GM12878 (cell line): Measurements from ENCODE around the gene CPSF3. TPM values are rescaled to one million over a fixed set of nuclear protein-coding genes. Genes with fewer than 3 reads are reported as not detected.

Experiments used
- ATAC-seq: fragments of 200-7000 bp; cut with Tn5 transposase; 3 replicates; pipeline ENCODE4 v1.9.1; 2020; ENCODE audit warnings: mild to moderate bottlenecking, moderate library complexity
- BruUV-seq: library from RNA; stranded (reverse); fragments of 400-500 nt; replicated peaks from 2 replicates; lab custom pipeline; 2021; lab: Mats Ljungman, UMichigan
- CTCF ChIA-PET: fragments of 300-600 bp; sonication (Branson Sonifier 250); formaldehyde crosslinking; extraction: SDS; loops from one replicate; lab custom pipeline; 2021; ENCODE audit warnings: inconsistent platforms; lab: Yijun Ruan, JAX
- POLR2A ChIA-PET: fragments of 350-600 bp; formaldehyde crosslinking; extraction: SDS; loops from one replicate; lab custom pipeline; 2021; ENCODE audit warnings: inconsistent platforms; lab: Charles Lee
- RAD21 ChIA-PET: fragments of 300-600 bp; sonication (Branson Sonifier 250); formaldehyde crosslinking; loops from one replicate; lab custom pipeline; 2023; ENCODE audit warnings: antibody characterized with exemption; ENCODE audit not compliant: unreplicated experiment; lab: Charles Lee
- SMC1A ChIA-PET: fragments of 300-600 bp; sonication (Branson Sonifier 250); formaldehyde crosslinking; loops from one replicate; lab custom pipeline; 2023; ENCODE audit not compliant: unreplicated experiment, uncharacterized antibody; lab: Charles Lee
- DNase-seq: peaks from one replicate; pipeline ENCODE4 v3.0.0-alpha.2; 2011; ENCODE audit warnings: low read depth, low spot score
- FAIRE-seq: peaks from 3 replicates; lab custom pipeline; 2011; peaks lifted over from hg19 to GRCh38; lab: Jason Lieb, UNC
- H2AFZ ChIP-seq: 2 replicates; pipeline ENCODE4 v1.6.0; 2011; ENCODE audit warnings: low read depth, low read length, control low read depth; ENCODE audit not compliant: control insufficient read depth
- H3K27ac ChIP-seq: 2 replicates; pipeline ENCODE4 v1.5.1; 2011; ENCODE audit warnings: control low read depth; ENCODE audit not compliant: control insufficient read depth, insufficient read depth
- H3K27me3 ChIP-seq, 2 experiments: replicated peaks in 1 of 2; 2 replicates each; pipeline versions ENCODE4 v1.6.0 to v1.6.1; 2011; ENCODE audit warnings: low read length in 1 of 2; ENCODE audit not compliant: control insufficient read depth in 2 of 2, insufficient read depth in 2 of 2
- H3K36me3 ChIP-seq, 2 experiments: 2 replicates each; pipeline ENCODE4 v1.5.1; 2011; ENCODE audit warnings: low read length in 1 of 2; ENCODE audit not compliant: control insufficient read depth in 2 of 2, insufficient read depth in 2 of 2
- H3K4me1 ChIP-seq: 2 replicates; pipeline ENCODE4 v1.6.1; 2011; ENCODE audit warnings: mild to moderate bottlenecking, low read length, moderate library complexity, mixed read lengths; ENCODE audit not compliant: control insufficient read depth, insufficient read depth
- H3K4me2 ChIP-seq: 2 replicates; pipeline ENCODE4 v1.6.0; 2011; ENCODE audit warnings: control low read depth; ENCODE audit not compliant: control insufficient read depth, insufficient read depth
- H3K4me3 ChIP-seq: fragments of 200-600 bp; sonication (generic); 2 replicates; pipeline ENCODE4 v1.5.1; 2016
- H3K79me2 ChIP-seq: 2 replicates; pipeline ENCODE4 v1.6.0; 2011; ENCODE audit warnings: low read length; ENCODE audit not compliant: control insufficient read depth, insufficient read depth
- H3K9ac ChIP-seq: 2 replicates; pipeline ENCODE4 v1.8.0; 2011; ENCODE audit warnings: low read length, control low read depth, mixed read lengths; ENCODE audit not compliant: control insufficient read depth, insufficient read depth
- H3K9me3 ChIP-seq: replicated peaks from 3 replicates; pipeline ENCODE4 v1.5.1; 2011; ENCODE audit warnings: mild to moderate bottlenecking, low read length; ENCODE audit not compliant: control insufficient read depth, insufficient read depth
- H4K20me1 ChIP-seq: 2 replicates; pipeline ENCODE4 v1.6.0; 2011; ENCODE audit not compliant: control insufficient read depth, insufficient read depth
- CTCF ChIP-seq, 3 experiments: IDR thresholded peaks in 2 of 3; conservative IDR thresholded peaks in 1 of 3; 2 replicates each; pipeline ENCODE4 v1.5.1; 2011; ENCODE audit warnings: low read depth in 3 of 3, low read length in 3 of 3, mild to moderate bottlenecking in 3 of 3, control low read depth in 2 of 3, moderate library complexity in 2 of 3, inconsistent platforms in 1 of 3, mixed read lengths in 1 of 3; ENCODE audit not compliant: control insufficient read depth in 2 of 3, insufficient read depth in 1 of 3; ENCODE audit errors: extremely low read depth in 1 of 3
- IKZF1 ChIP-seq: fragments of 450-650 bp; conservative IDR thresholded peaks from 2 replicates; pipeline ENCODE4 v1.6.1; 2017; ENCODE audit warnings: antibody characterized with exemption, mild to moderate bottlenecking
- MEF2B ChIP-seq: fragments of 450-650 bp; IDR thresholded peaks from 2 replicates; pipeline ENCODE4 v1.6.1; 2018; ENCODE audit warnings: mild to moderate bottlenecking, moderate library complexity; ENCODE audit not compliant: partially characterized antibody, poor library complexity, severe bottlenecking
- RAD21 ChIP-seq: IDR thresholded peaks from 2 replicates; pipeline ENCODE4 v1.6.1; 2011; ENCODE audit warnings: mild to moderate bottlenecking, low read depth, low read length, moderate library complexity; ENCODE audit not compliant: insufficient read depth
- SMC3 ChIP-seq: IDR thresholded peaks from 2 replicates; pipeline ENCODE4 v1.6.1; 2011; ENCODE audit warnings: low read length, improper control_type of control experiment, borderline replicate concordance
- USF2 ChIP-seq: IDR thresholded peaks from 2 replicates; pipeline ENCODE4 v1.6.1; 2011; ENCODE audit warnings: low read depth, low read length, improper control_type of control experiment, borderline replicate concordance
- WGBS: methylation state at CpG from one replicate; pipeline ENCODE4 v1.1.6; 2016; ENCODE audit warnings: low lambda C conversion rate; ENCODE audit not compliant: insufficient replicate concordance, insufficient coverage; ENCODE audit errors: missing lambda C conversion rate; 5-methylcytosine and 5-hydroxymethylcytosine counted together
- in situ Hi-C: fragments of 300-500 bp; cut with MboI; formaldehyde crosslinking; loops from 9 replicates; pipeline ENCODE4 v1.14.3; 2018; ENCODE audit warnings: mixed read lengths
- intact Hi-C: fragments of 100-400 bp; cut with micrococcal nuclease; formaldehyde crosslinking; loops from one replicate; pipeline ENCODE4 v1.14.2; 2022; ENCODE audit not compliant: unreplicated experiment
- polyA plus RNA-seq, 11 experiments: library from polyadenylated mRNA; depleted of rRNA in 4 of 11; unstranded in 6 of 11; stranded (reverse) in 5 of 11; fragments of >200 nt; fragmentation: Nextera tagmentation in 4 of 11; fragmentation: Illumina TruSeq in 1 of 11; extraction: Ambion mirVana in 4 of 11; extraction: Trizol in 1 of 11; gene quantifications; 1 replicate in 1 of 11; 2 replicates in 10 of 11; pipeline versions ENCODE4 v1.2.1 to v1.2.3, GENCODE V29; 2011 to 2016; ENCODE audit warnings: inconsistent platforms in 2 of 11, missing spikeins in 2 of 11, low read depth in 1 of 11
- total RNA-seq, 4 experiments: library from RNA; depleted of rRNA in 3 of 4; stranded (reverse); fragments of >200 nt in 3 of 4; fragmentation: Illumina TruSeq in 1 of 4; extraction: Trizol in 1 of 4; gene quantifications; 2 replicates each; pipeline versions ENCODE4 v1.2.1 to v1.2.3, GENCODE V29; 2013 to 2021

Gene CPSF3
- total and polyA plus RNA-seq, 10 of the 15 experiments (the other 5 are each of a cell fraction or from before 2014, with no cell fraction given): 34.5 to 108 (median 76.1) TPM

- Histone ChIP-seq H2AFZ (no peak overlapping the region), H3K27ac (no peak overlapping the region), H3K4me2 (no peak overlapping the region), H3K27me3 (peaks cover 0 to 2% of the 10 kb centered on the region in 2 experiments; a peak in 2 of 4 replicates), H3K9me3 (no peaks in the 10 kb centered on the region), H4K20me1 (no peaks in the 10 kb centered on the region), H3K4me1 (no peaks in the 10 kb centered on the region), H3K9ac (no peak overlapping the region), H3K36me3 (no peaks in the 10 kb centered on the region), H3K79me2 (no peaks in the 10 kb centered on the region), H3K4me3 (no peak overlapping the region)
- POLR2A ChIA-PET: no interaction called here
- 60% methylated on average over 18 of the region's 18 CpGs for WGBS
- ATAC-seq: no peak
- in situ Hi-C loops (loop anchor here (5.0 kb wide), 1 partner anchor 232 kb away; no protein-coding TSS in a partner anchor), intact Hi-C loops (no loop called here)
- no TSS peak for BruUV-seq
- no peak for TF ChIP-seq IKZF1
- CTCF ChIA-PET: interaction anchor here (1.8 kb wide), 1 partner anchor 231 kb away, joined by 6 read pairs; no protein-coding TSS in a partner anchor
- no peak for FAIRE-seq
- SMC1A ChIA-PET: interaction anchor here (0.6 kb wide), 1 partner anchor 644 kb away, joined by 3 read pairs; no protein-coding TSS in a partner anchor
- RAD21 ChIA-PET: interaction anchor here (0.9 kb wide), 1 partner anchor 20 kb away, joined by 3 read pairs; no protein-coding TSS in a partner anchor
- no peak for DNase-seq
Measured at GRCh38 chr2:9374071-9374730, 49.3 kb upstream of the CPSF3 start.

GRCh38 chr2:9375857-9376428, 47.5 kb upstream of the CPSF3 start:
- intact Hi-C loops (no loop called here), in situ Hi-C loops (no loop called here)
- Histone ChIP-seq H3K36me3 (no peaks in the 10 kb centered on the region), H3K4me2 (no peak overlapping the region), H2AFZ (no peak overlapping the region), H3K27ac (no peak overlapping the region), H3K9ac (no peak overlapping the region), H3K27me3 (peaks cover 0 to 2% of the 10 kb centered on the region in 2 experiments; a peak in 2 of 4 replicates), H3K9me3 (no peaks in the 10 kb centered on the region), H3K79me2 (no peaks in the 10 kb centered on the region), H3K4me1 (no peaks in the 10 kb centered on the region), H3K4me3 (no peak overlapping the region), H4K20me1 (no peaks in the 10 kb centered on the region)
- CTCF ChIA-PET: interaction anchor here (1.0 to 1.1 kb wide), 2 partner anchors 44 to 180 kb away, joined by 3 to 4 read pairs; no protein-coding TSS in a partner anchor
- DNase-seq: no peak
- peak; percentile 93 for ATAC-seq
- no TSS peak for BruUV-seq
- POLR2A ChIA-PET: no interaction called here
- TF ChIP-seq RAD21 (0 out of 2 replicates have a peak, but pooled peaks have one; percentile 29), USF2 (no peak), MEF2B (no peak), CTCF (IDR thresholded peaks at IDR 0.05 in 2 of 3, conservative IDR thresholded peaks at IDR 0.05 in 1 of 3; ENCODE audit: control insufficient read depth in 2 of 3, extremely low read depth in 1 of 3, insufficient read depth in 1 of 3, low read depth in 3 of 3, low read length in 3 of 3) (peak; percentile 20 to 66 (median 52); a peak in 4 of 6 replicates), SMC3 (peak; percentile 27; the same call in 1 of the 2 replicates)
- WGBS: 29% methylated on average over 3 of the region's 4 CpGs
- RAD21 ChIA-PET: no interaction called here
- no peak for FAIRE-seq
- SMC1A ChIA-PET: interaction anchor here (0.9 kb wide), 1 partner anchor 232 kb away, joined by 3 read pairs; no protein-coding TSS in a partner anchor
